Activated B cell treated with CpG ODN at 0.5 μM for 24 hours (primary cell): ENCODE results near the gene COG5. TPM values are rescaled to one million over a fixed set of nuclear protein-coding genes. Genes with fewer than 3 reads are reported as not detected.

Experiments used
- ATAC-seq: fragments of 200-7000 bp; cut with Tn5 transposase; one replicate; pipeline ENCODE4 v1.10.0; 2021; ENCODE audit warnings: low read depth, mild to moderate bottlenecking, moderate library complexity
- CTCF ChIA-PET: fragments of 350-600 bp; sonication (Branson Sonifier 250); formaldehyde crosslinking; loops from one replicate; lab custom pipeline; 2021; ENCODE audit warnings: antibody characterized with exemption; lab: Charles Lee
- POLR2A ChIA-PET: fragments of 350-600 bp; sonication (Branson Sonifier 250); formaldehyde crosslinking; loops from one replicate; lab custom pipeline; 2021; ENCODE audit warnings: antibody characterized with exemption; lab: Charles Lee
- DNase-seq: peaks from one replicate; pipeline ENCODE4 v3.0.0; 2022
- H3K27ac Mint-ChIP-seq: one replicate; pipeline ENCODE4 v1.8.0; 2020; ENCODE audit warnings: mixed read lengths
- H3K27me3 Mint-ChIP-seq: one replicate; pipeline ENCODE4 v1.8.0; 2021; ENCODE audit warnings: mixed read lengths
- H3K36me3 Mint-ChIP-seq: one replicate; pipeline ENCODE4 v1.8.0; 2021; ENCODE audit warnings: low read depth, mixed read lengths
- H3K4me1 Mint-ChIP-seq: one replicate; pipeline ENCODE4 v1.8.0; 2021; ENCODE audit warnings: mixed read lengths
- H3K4me3 Mint-ChIP-seq: one replicate; pipeline ENCODE4 v1.8.0; 2020; ENCODE audit warnings: mild to moderate bottlenecking, mixed read lengths
- H3K9me3 Mint-ChIP-seq: one replicate; pipeline ENCODE4 v1.8.0; 2020; ENCODE audit warnings: mixed read lengths
- intact Hi-C: fragments of 100-400 bp; cut with micrococcal nuclease; formaldehyde crosslinking; loops from one replicate; pipeline ENCODE4 v1.15.1; 2024
- total RNA-seq: library from RNA; stranded (reverse); gene quantifications from 2 replicates; pipeline ENCODE4 v1.2.3, GENCODE V29; 2022
- TF ChIP-seq, protein P1 (sequence below): fragments of 200-600 bp; IDR thresholded peaks from one replicate; pipeline ENCODE4 v1.8.0; 2022; ENCODE audit warnings: antibody characterized with exemption, mild to moderate bottlenecking

COG5 gene
- total RNA-seq, 1 donor from 2014 or later: 47.0 TPM

DNA sequence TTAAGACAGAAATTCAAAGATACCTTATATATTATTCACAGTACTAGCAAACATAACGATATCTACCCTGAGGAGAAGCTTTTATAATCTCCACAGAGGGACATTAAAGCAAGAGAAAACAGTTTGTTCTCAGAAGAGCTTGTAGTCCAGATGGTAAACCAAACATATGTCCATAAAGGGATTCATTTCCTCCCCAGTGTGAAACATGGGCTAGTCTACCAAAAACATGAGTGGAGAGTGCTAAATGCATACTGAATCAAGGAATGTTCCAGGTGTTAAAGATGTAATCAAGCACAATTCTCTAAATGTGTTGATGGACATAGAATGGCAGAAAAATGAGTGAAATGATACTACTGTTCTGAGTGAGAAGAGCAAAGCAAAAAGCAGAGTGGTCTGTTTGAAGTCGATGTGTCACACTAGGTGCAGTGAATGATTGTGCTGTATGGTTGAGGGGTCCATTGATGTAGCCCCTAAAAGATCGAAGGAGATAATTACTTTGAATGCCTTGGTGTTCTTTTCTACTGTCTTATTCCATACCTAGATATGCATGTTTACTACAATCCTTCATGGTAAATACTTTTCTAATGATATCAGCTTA lies 41.6 kb upstream of the COG5 start:
- TF ChIP-seq, protein P1, sequence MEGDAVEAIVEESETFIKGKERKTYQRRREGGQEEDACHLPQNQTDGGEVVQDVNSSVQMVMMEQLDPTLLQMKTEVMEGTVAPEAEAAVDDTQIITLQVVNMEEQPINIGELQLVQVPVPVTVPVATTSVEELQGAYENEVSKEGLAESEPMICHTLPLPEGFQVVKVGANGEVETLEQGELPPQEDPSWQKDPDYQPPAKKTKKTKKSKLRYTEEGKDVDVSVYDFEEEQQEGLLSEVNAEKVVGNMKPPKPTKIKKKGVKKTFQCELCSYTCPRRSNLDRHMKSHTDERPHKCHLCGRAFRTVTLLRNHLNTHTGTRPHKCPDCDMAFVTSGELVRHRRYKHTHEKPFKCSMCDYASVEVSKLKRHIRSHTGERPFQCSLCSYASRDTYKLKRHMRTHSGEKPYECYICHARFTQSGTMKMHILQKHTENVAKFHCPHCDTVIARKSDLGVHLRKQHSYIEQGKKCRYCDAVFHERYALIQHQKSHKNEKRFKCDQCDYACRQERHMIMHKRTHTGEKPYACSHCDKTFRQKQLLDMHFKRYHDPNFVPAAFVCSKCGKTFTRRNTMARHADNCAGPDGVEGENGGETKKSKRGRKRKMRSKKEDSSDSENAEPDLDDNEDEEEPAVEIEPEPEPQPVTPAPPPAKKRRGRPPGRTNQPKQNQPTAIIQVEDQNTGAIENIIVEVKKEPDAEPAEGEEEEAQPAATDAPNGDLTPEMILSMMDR: no peak
- ChIA-PET CTCF (interaction anchor here (1.2 kb wide), 1 partner anchor 56 kb away, joined by 5 read pairs; the partner anchor contains the start of gene SLC26A4), POLR2A (no interaction called here)
- DNase-seq: no peak
- Mint-ChIP-seq H3K27ac (no peak overlapping the region), H3K9me3 (no peaks in the 10 kb centered on the region), H3K4me3 (no peak overlapping the region), H3K36me3 (peaks cover 41% of the 10 kb centered on the region), H3K4me1 (no peaks in the 10 kb centered on the region), H3K27me3 (no peaks in the 10 kb centered on the region)
- intact Hi-C loops: no loop called here
- ATAC-seq: no peak

DNA sequence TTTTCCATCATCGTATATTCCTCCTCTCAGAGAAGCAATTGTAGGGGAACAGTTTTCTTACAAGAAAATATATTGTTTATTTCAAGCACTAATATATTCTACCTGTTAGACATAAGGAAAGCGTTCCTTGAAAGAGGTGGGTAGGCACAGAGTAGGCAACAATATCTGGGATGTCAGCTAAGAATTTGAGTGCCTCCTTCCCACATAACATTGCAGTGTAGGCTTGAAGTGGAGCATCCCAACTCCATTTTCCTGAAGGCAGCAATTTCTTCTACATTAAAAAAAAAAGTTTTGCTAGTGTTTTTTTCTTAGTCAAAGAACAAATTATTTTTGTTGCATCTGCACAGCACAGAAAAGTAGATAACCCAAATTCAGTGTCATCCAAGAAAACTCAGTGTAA lies 37.1 kb upstream of the COG5 start:
- DNase-seq: no peak
- intact Hi-C loops: no loop called here
- Mint-ChIP-seq H3K4me3 (no peak overlapping the region), H3K36me3 (peaks cover 51% of the 10 kb centered on the region), H3K4me1 (no peaks in the 10 kb centered on the region), H3K27me3 (no peaks in the 10 kb centered on the region), H3K9me3 (no peaks in the 10 kb centered on the region), H3K27ac (no peak overlapping the region)
- TF ChIP-seq, protein P1: no peak
- ATAC-seq: no peak
- ChIA-PET POLR2A (interaction anchor here (0.6 kb wide), 1 partner anchor 42 kb away, joined by 3 read pairs; no protein-coding TSS in a partner anchor), CTCF (no interaction called here)

DNA sequence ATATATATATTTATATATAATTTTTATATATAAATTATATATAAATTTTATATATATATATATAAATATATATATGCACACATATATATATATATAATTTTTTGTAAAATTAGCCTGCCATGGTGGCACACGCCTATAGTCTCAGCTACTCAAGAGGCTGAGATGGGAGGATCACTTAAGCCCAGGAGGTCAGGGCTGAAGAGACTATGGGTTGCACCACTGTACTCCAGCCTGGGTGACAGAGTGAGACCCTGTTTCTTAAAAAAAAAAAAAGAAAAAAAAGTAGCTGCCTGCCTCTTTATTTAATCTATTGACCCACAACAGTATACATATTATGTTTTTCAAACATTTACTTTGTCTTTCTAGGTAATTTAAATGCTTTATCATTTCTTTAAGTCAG lies 35.5 kb upstream of the COG5 start:
- TF ChIP-seq, protein P1: no peak
- H3K27ac Mint-ChIP-seq: no peak overlapping the region
- peaks cover 63% of the 10 kb centered on the region for H3K36me3 Mint-ChIP-seq
- ChIA-PET CTCF (no interaction called here), POLR2A (no interaction called here)
- intact Hi-C loops: no loop called here
- DNase-seq: no peak
- no peaks in the 10 kb centered on the region for H3K9me3 Mint-ChIP-seq
- ATAC-seq: no peak
- H3K4me1 Mint-ChIP-seq: no peaks in the 10 kb centered on the region
- no peaks in the 10 kb centered on the region for H3K27me3 Mint-ChIP-seq
- H3K4me3 Mint-ChIP-seq: no peak overlapping the region

DNA sequence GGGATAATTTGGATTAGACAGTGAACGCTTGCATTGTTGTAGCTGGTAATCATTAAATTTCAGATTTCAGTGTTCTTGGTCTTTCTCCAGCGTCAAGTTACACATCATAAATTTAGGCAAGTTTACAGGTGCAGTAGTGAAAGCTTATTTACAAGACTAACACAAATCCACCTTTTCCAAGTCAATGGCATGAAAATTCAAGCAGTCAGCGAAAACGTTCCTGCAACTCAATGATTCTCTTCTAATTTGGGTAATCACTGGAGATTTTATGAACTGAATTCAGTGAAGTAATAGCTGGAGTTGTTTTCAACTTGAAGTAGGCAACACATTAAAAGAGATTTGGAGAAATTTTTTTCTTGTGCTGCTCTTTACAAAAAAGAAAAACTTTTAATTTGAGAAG lies 34.2 kb upstream of the COG5 start:
- H3K27ac Mint-ChIP-seq: no peak overlapping the region
- intact Hi-C loops: no loop called here
- H3K27me3 Mint-ChIP-seq: no peaks in the 10 kb centered on the region
- no peaks in the 10 kb centered on the region for H3K4me1 Mint-ChIP-seq
- ChIA-PET CTCF (interaction anchor here (1.7 kb wide), 1 partner anchor 135 kb away, joined by 3 read pairs; no protein-coding TSS in a partner anchor), POLR2A (no interaction called here)
- DNase-seq: no peak
- TF ChIP-seq, protein P1: no peak
- H3K36me3 Mint-ChIP-seq: peaks cover 63% of the 10 kb centered on the region
- H3K4me3 Mint-ChIP-seq: no peak overlapping the region
- no peaks in the 10 kb centered on the region for H3K9me3 Mint-ChIP-seq
- ATAC-seq: no peak

DNA sequence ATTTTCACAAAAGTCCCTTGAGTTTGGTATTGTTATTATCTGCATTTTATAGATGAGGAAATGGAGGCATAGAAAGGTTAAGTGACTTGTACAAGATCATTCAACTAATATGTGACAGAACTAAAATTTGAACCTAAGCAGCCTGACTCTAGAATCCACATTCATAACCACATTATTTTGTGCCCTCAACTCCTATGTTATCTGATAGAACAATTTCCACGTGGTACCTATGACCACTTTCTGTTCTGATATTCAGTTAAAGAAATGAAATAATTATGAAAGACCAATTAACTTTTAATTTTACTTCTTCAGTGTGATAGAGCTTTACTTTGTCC lies 33.8 kb upstream of the COG5 start:
- CTCF ChIA-PET: interaction anchor here (1.7 kb wide), 1 partner anchor 134 kb away, joined by 3 read pairs; no protein-coding TSS in a partner anchor

More for the DNA sequence above, 33.8 kb upstream of the COG5 start:
- H3K27me3 Mint-ChIP-seq: no peaks in the 10 kb centered on the region
- H3K27ac Mint-ChIP-seq: no peak overlapping the region
- H3K4me1 Mint-ChIP-seq: no peaks in the 10 kb centered on the region
- H3K36me3 Mint-ChIP-seq: peaks cover 62% of the 10 kb centered on the region
- no peak for DNase-seq
- no peaks in the 10 kb centered on the region for H3K9me3 Mint-ChIP-seq
- no peak for ATAC-seq
- H3K4me3 Mint-ChIP-seq: no peak overlapping the region
- TF ChIP-seq, protein P1: no peak
- intact Hi-C loops: no loop called here
- POLR2A ChIA-PET: no interaction called here
